Fibroblast of lung (primary cell): ENCODE measurements around the gene ZNF407. TPM values are rescaled to one million over a fixed set of nuclear protein-coding genes. Genes with fewer than 3 reads are reported as not detected.

Source experiments
- DNase-seq, 2 donors: peaks; one replicate each; pipeline versions ENCODE4 v3.0.0 to v3.0.0-alpha.2; 2010; ENCODE audit warnings: low read depth in 2 of 2
- H2AFZ ChIP-seq: 2 replicates; pipeline ENCODE4 v1.5.1; 2012; ENCODE audit warnings: low read length, control low read depth, inconsistent platforms
- H3K27ac ChIP-seq: 2 replicates; pipeline ENCODE4 v1.5.1; 2011; ENCODE audit warnings: low read length, control low read depth; ENCODE audit not compliant: insufficient read depth
- H3K27me3 ChIP-seq: 2 replicates; pipeline ENCODE4 v1.5.1; 2011; ENCODE audit warnings: mild to moderate bottlenecking, low read length; ENCODE audit not compliant: control insufficient read depth, insufficient read depth
- H3K36me3 ChIP-seq: 2 replicates; pipeline ENCODE4 v1.5.1; 2011; ENCODE audit warnings: low read length; ENCODE audit not compliant: control insufficient read depth, insufficient read depth
- H3K4me1 ChIP-seq: 2 replicates; pipeline ENCODE4 v1.5.1; 2011; ENCODE audit warnings: low read length; ENCODE audit not compliant: control insufficient read depth, insufficient read depth; ENCODE audit errors: extremely low read depth
- H3K4me2 ChIP-seq: 2 replicates; pipeline ENCODE4 v1.5.1; 2011; ENCODE audit warnings: low read length, control low read depth; ENCODE audit not compliant: insufficient read depth; ENCODE audit errors: extremely low read depth
- H3K4me3 ChIP-seq, 4 experiments: fragments of 200-600 bp in 1 of 4; sonication (generic) in 1 of 4; replicated peaks in 1 of 4; 2 replicates each; pipeline ENCODE4 v1.5.1; 2011 to 2016; ENCODE audit warnings: low read length in 4 of 4, low read depth in 3 of 4, mild to moderate bottlenecking in 3 of 4, control low read depth in 2 of 4, inconsistent platforms in 1 of 4, mixed read lengths in 1 of 4; ENCODE audit not compliant: insufficient read depth in 1 of 4; ENCODE audit errors: control extremely low read depth in 1 of 4
- H3K79me2 ChIP-seq: 2 replicates; pipeline ENCODE4 v1.5.1; 2012; ENCODE audit warnings: mild to moderate bottlenecking, low read length, inconsistent platforms; ENCODE audit not compliant: control insufficient read depth, insufficient read depth
- H3K9ac ChIP-seq: 2 replicates; pipeline ENCODE4 v1.5.1; 2011; ENCODE audit warnings: mild to moderate bottlenecking, low read length, control low read depth; ENCODE audit not compliant: insufficient read depth
- H3K9me3 ChIP-seq: 2 replicates; pipeline ENCODE4 v1.5.1; 2012; ENCODE audit warnings: low read depth, low read length; ENCODE audit not compliant: control insufficient read depth, insufficient read depth
- H4K20me1 ChIP-seq: 2 replicates; pipeline ENCODE4 v1.5.1; 2011; ENCODE audit warnings: low read length; ENCODE audit not compliant: control insufficient read depth, insufficient read depth; ENCODE audit errors: extremely low read depth
- EZH2 ChIP-seq: IDR thresholded peaks from 2 replicates; pipeline ENCODE4 v1.5.1; 2012; ENCODE audit warnings: low read length, control low read depth, mild to moderate bottlenecking; ENCODE audit errors: missing control alignments
- polyA plus RNA-seq, 2 donors: library from polyadenylated mRNA; depleted of rRNA in 1 of 2; stranded (reverse) in 1 of 2; unstranded in 1 of 2; fragments of >200 nt; gene quantifications; 2 replicates each; pipeline ENCODE4 v1.2.1, GENCODE V29; 2011 to 2012; ENCODE audit warnings: missing spikeins in 1 of 2
- total RNA-seq: library from RNA; depleted of rRNA; stranded (reverse); fragments of >200 nt; gene quantifications from 2 replicates; pipeline ENCODE4 v1.2.1, GENCODE V29; 2014
- TF ChIP-seq, protein P1 (sequence below), 2 donors: IDR thresholded peaks in 1 of 2; conservative IDR thresholded peaks in 1 of 2; 1 replicate in 1 of 2; 2 replicates in 1 of 2; pipeline ENCODE4 v1.5.1; 2011 to 2012; ENCODE audit warnings: low read length in 2 of 2, control low read depth in 1 of 2, inconsistent platforms in 1 of 2, low read depth in 1 of 2, mild to moderate bottlenecking in 1 of 2

ZNF407 gene
- total and polyA plus RNA-seq, 2 donors (not counting 1 experiment from before 2014, with no cell fraction given): 5.1 to 12.6 TPM

DNA sequence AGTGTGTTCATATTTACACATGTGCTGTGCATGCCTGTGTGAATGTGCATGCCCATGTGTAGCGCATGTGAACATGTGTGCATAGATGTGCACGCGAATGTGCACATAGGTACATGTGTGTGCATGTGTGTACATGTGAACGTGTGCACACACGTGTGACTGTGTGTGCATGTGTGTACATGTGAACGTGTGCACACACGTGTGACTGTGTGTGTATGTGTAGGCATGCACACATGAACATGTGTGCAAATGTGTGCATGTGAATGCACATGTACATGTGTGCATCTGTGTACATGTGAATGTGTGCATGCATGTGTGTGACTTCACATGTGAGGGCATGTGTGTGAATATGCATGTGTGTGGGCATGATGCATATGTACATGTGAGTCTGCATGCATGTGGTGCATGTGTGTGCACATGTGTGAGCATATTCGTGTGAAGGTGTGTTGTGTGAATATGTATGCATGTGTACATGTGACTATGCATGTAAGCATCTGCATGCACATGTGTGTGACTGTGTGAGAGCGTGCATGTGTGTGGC, 488.9 kb downstream of the ZNF407 start:
- no peak overlapping the region for H3K4me3 ChIP-seq
- no peaks in the 10 kb centered on the region for H3K36me3 ChIP-seq
- TF ChIP-seq, protein P1, sequence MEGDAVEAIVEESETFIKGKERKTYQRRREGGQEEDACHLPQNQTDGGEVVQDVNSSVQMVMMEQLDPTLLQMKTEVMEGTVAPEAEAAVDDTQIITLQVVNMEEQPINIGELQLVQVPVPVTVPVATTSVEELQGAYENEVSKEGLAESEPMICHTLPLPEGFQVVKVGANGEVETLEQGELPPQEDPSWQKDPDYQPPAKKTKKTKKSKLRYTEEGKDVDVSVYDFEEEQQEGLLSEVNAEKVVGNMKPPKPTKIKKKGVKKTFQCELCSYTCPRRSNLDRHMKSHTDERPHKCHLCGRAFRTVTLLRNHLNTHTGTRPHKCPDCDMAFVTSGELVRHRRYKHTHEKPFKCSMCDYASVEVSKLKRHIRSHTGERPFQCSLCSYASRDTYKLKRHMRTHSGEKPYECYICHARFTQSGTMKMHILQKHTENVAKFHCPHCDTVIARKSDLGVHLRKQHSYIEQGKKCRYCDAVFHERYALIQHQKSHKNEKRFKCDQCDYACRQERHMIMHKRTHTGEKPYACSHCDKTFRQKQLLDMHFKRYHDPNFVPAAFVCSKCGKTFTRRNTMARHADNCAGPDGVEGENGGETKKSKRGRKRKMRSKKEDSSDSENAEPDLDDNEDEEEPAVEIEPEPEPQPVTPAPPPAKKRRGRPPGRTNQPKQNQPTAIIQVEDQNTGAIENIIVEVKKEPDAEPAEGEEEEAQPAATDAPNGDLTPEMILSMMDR (conservative IDR thresholded peaks at IDR 0.05 in 1 of 2, IDR thresholded peaks at IDR 0.05 in 1 of 2; ENCODE audit: low read depth in 1 of 2, low read length in 2 of 2): no peak
- TF ChIP-seq EZH2: no peak
- H3K4me2 ChIP-seq: no peak overlapping the region
- H3K4me1 ChIP-seq: no peaks in the 10 kb centered on the region
- H3K27ac ChIP-seq: no peak overlapping the region
- H3K79me2 ChIP-seq: no peaks in the 10 kb centered on the region
- H3K27me3 ChIP-seq: no peaks in the 10 kb centered on the region
- no peak overlapping the region for H2AFZ ChIP-seq
- peaks cover 7% of the 10 kb centered on the region for H3K9me3 ChIP-seq
- no peak overlapping the region for H3K9ac ChIP-seq
- H4K20me1 ChIP-seq: no peaks in the 10 kb centered on the region
- DNase-seq: no peak

DNA sequence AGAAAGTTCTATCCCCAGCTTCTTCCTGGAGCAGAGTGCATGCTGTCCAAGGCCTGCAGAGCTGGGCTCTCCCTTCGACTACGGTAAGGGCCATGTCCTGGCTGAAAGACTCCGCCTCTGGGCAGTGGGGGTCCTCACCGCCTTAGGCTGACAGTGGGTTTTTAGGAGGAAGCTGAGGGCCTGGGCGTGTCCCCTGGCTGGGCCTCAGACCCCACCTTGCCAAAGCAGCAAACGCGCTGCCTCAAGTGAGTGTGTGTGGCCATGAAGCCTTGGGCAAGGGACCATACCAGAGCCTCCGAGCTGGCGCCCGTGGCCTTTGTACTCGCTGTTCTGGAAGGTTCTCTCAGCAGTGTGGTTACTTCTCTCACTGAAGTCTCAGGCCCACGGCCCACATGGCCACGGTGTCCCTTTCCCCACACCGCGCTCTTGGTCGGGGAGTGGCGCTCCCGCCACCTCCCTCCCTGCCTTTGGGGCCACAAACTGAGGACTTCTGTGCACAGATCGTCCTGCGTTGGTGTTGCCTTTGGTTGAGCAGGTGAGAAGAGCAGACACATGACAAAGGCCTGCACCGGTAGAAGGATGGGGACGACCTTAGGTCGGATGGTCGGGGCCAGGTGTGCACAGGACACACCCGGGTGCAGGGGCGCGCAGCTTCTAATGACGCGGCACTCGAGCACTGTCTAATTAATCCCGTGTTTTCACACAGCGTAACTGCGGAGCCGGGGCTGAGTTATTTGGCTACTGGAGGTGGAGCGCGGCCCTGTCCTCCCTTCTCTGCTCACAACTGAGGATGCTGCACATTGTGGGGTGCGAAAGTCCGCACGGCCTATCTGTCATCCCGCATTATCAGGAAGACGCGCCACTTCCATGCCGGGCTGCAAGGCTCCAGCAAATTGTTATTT, 489.7 kb downstream of the ZNF407 start:
- Histone ChIP-seq H3K4me2 (no peak overlapping the region), H3K4me3 (no peak overlapping the region), H4K20me1 (no peaks in the 10 kb centered on the region), H3K9me3 (peaks cover 7% of the 10 kb centered on the region), H3K27me3 (no peaks in the 10 kb centered on the region), H2AFZ (no peak overlapping the region), H3K36me3 (no peaks in the 10 kb centered on the region), H3K4me1 (no peaks in the 10 kb centered on the region), H3K9ac (no peak overlapping the region), H3K27ac (no peak overlapping the region), H3K79me2 (no peaks in the 10 kb centered on the region)
- DNase-seq: no peak
- TF ChIP-seq, protein P1 (conservative IDR thresholded peaks at IDR 0.05 in 1 of 2, IDR thresholded peaks at IDR 0.05 in 1 of 2; ENCODE audit: low read depth in 1 of 2, low read length in 2 of 2): no peak
- no peak for TF ChIP-seq EZH2

DNA sequence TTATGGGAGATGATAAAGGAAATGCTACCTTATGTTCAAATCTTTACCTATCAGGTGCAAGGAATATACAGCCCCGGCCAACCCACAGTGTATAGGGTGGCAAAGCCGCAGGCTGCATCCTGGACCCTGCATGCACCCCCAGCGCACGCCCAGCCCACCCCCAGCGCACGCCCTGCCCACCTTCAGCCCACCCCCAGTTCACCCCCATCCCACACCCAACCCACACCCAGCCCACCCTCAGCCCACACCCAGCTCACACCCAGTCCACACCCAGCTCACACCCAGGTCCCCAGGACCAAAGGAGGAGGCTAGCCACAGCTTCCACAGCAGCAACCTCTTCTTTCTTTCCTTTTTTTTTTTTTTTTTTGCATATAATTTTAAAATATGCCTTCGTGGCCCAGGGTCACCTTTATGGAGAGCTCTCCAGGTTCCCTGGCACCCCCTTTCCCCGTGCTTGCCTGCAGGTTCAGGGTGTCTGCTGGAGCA, 490.4 kb downstream of the ZNF407 start:
- Histone ChIP-seq H3K27ac (no peak overlapping the region), H4K20me1 (no peaks in the 10 kb centered on the region), H3K9ac (no peak overlapping the region), H3K27me3 (no peaks in the 10 kb centered on the region), H3K9me3 (peaks cover 7% of the 10 kb centered on the region), H2AFZ (no peak overlapping the region), H3K4me3 (no peak overlapping the region), H3K36me3 (no peaks in the 10 kb centered on the region), H3K4me1 (no peaks in the 10 kb centered on the region), H3K4me2 (no peak overlapping the region), H3K79me2 (no peaks in the 10 kb centered on the region)
- DNase-seq: no peak
- TF ChIP-seq EZH2: no peak
- TF ChIP-seq, protein P1 (conservative IDR thresholded peaks at IDR 0.05 in 1 of 2, IDR thresholded peaks at IDR 0.05 in 1 of 2; ENCODE audit: low read depth in 1 of 2, low read length in 2 of 2): no peak
